ENCODE results near the gene ZMYM1.
"Not testable (repeated sequence)": the region's sequence is repeated elsewhere in the genome, so short reads cannot be mapped to it uniquely, and the experiment has no call there.

Gene ZMYM1
- total RNA-seq = 20.1 reads per million, percentile 47 among the genes with 10 or more reads in this experiment

- DNase-seq = peak; percentile 67
These were observed at the start of gene ZMYM1 for GRCh38 chr1:35079003-35079930. ZMYM1 (plus strand) TSS chr1:35079385; CDS start chr1:35093988, 14,603 bp downstream.

GRCh38 chr1:35029761-35030160 is 49.4 kb upstream of the ZMYM1 start:
- no peak for DNase-seq

GRCh38 chr1:35030338-35030737 is 48.8 kb upstream of the ZMYM1 start:
- DNase-seq = no peak

- peak; percentile 4 for DNase-seq
These were observed 48.3 kb upstream of the ZMYM1 start for GRCh38 chr1:35030756-35031446.

- no peak for DNase-seq
These were observed 46.8 kb upstream of the ZMYM1 start for GRCh38 chr1:35032384-35032739.

- no peak for DNase-seq
These were observed 45.8 kb upstream of the ZMYM1 start for GRCh38 chr1:35033346-35033745.

- DNase-seq = no peak
These were observed 42.6 kb upstream of the ZMYM1 start for GRCh38 chr1:35036621-35037020.

- no peak for DNase-seq
These were observed 42.0 kb upstream of the ZMYM1 start for GRCh38 chr1:35037206-35037605.

GRCh38 chr1:35038723-35039122 is 40.5 kb upstream of the ZMYM1 start:
- DNase-seq = no peak

GRCh38 chr1:35043498-35043897 is 35.7 kb upstream of the ZMYM1 start:
- no peak for DNase-seq

- no peak for DNase-seq
These were observed 34.8 kb upstream of the ZMYM1 start for GRCh38 chr1:35044431-35044830.

- DNase-seq = no peak
These were observed 32.5 kb upstream of the ZMYM1 start for GRCh38 chr1:35046730-35047129.

GRCh38 chr1:35047188-35047858 is 31.9 kb upstream of the ZMYM1 start:
- DNase-seq = no peak

- no peak for DNase-seq
These were observed 30.1 kb upstream of the ZMYM1 start for GRCh38 chr1:35049116-35049515.

- no peak for DNase-seq
These were observed 25.8 kb upstream of the ZMYM1 start for GRCh38 chr1:35053433-35053832.

- not testable (repeated sequence) for DNase-seq
These were observed 24.9 kb upstream of the ZMYM1 start for GRCh38 chr1:35054282-35054681.

GRCh38 chr1:35058321-35058720 is 20.9 kb upstream of the ZMYM1 start:
- not testable (repeated sequence) for DNase-seq

GRCh38 chr1:35058988-35059387 is 20.2 kb upstream of the ZMYM1 start:
- no peak for DNase-seq

GRCh38 chr1:35062518-35063196 is 16.5 kb upstream of the ZMYM1 start:
- no peak for DNase-seq

GRCh38 chr1:35064265-35064664 is 14.9 kb upstream of the ZMYM1 start:
- no peak for DNase-seq

- DNase-seq = no peak
These were observed 9.4 kb upstream of the ZMYM1 start for GRCh38 chr1:35069746-35070145.

GRCh38 chr1:35073265-35073811 is 5.8 kb upstream of the ZMYM1 start:
- no peak for DNase-seq

All from effector CD4-positive, alpha-beta T cell (primary cell).